DND-41 (cell line): ENCODE measurements around the gene IPCEF1.

ENCODE experiments used
- EZH2 ChIP-seq: IDR thresholded peaks from 3 replicates; pipeline ENCODE4 v1.6.1; 2012; ENCODE audit warnings: borderline replicate concordance, low read depth, mild to moderate bottlenecking, moderate library complexity, low read length, inconsistent platforms; ENCODE audit not compliant: severe bottlenecking
- TF ChIP-seq, protein P1 (sequence below): IDR thresholded peaks from 2 replicates; pipeline ENCODE4 v1.5.1; 2012; ENCODE audit warnings: borderline replicate concordance, low read length, moderate library complexity, mild to moderate bottlenecking; ENCODE audit not compliant: poor library complexity, severe bottlenecking; ENCODE audit errors: extremely low read depth

DNA sequence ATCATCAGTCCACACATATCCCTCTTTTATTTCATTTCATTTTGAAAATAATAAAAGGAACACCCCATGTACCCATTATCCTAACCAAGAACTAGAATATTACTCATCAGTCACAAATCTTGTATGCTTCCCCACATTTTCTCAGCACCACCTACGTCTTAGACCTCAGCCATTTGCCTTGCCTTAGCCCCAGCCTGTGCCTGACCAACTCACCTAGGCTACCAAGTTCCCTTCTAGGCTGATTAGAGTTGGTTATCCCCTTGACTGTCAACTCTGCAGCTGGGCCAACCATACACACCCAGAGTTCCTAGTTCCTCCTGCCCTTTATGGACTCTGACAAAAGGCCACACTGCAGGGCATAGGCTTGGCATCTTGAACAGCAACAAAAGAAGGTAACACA, 33.4 kb upstream of the IPCEF1 start:
- TF ChIP-seq, protein P1, sequence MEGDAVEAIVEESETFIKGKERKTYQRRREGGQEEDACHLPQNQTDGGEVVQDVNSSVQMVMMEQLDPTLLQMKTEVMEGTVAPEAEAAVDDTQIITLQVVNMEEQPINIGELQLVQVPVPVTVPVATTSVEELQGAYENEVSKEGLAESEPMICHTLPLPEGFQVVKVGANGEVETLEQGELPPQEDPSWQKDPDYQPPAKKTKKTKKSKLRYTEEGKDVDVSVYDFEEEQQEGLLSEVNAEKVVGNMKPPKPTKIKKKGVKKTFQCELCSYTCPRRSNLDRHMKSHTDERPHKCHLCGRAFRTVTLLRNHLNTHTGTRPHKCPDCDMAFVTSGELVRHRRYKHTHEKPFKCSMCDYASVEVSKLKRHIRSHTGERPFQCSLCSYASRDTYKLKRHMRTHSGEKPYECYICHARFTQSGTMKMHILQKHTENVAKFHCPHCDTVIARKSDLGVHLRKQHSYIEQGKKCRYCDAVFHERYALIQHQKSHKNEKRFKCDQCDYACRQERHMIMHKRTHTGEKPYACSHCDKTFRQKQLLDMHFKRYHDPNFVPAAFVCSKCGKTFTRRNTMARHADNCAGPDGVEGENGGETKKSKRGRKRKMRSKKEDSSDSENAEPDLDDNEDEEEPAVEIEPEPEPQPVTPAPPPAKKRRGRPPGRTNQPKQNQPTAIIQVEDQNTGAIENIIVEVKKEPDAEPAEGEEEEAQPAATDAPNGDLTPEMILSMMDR: no peak
- TF ChIP-seq EZH2: no peak
